ENCODE measurements around the gene UBB. TPM values are rescaled to one million over a fixed set of nuclear protein-coding genes. Genes with fewer than 3 reads are reported as not detected.

The UBB gene
- total and polyA plus RNA-seq, 2 experiments from 2014 or later, result 1,250 to 2,041 TPM

DNA sequence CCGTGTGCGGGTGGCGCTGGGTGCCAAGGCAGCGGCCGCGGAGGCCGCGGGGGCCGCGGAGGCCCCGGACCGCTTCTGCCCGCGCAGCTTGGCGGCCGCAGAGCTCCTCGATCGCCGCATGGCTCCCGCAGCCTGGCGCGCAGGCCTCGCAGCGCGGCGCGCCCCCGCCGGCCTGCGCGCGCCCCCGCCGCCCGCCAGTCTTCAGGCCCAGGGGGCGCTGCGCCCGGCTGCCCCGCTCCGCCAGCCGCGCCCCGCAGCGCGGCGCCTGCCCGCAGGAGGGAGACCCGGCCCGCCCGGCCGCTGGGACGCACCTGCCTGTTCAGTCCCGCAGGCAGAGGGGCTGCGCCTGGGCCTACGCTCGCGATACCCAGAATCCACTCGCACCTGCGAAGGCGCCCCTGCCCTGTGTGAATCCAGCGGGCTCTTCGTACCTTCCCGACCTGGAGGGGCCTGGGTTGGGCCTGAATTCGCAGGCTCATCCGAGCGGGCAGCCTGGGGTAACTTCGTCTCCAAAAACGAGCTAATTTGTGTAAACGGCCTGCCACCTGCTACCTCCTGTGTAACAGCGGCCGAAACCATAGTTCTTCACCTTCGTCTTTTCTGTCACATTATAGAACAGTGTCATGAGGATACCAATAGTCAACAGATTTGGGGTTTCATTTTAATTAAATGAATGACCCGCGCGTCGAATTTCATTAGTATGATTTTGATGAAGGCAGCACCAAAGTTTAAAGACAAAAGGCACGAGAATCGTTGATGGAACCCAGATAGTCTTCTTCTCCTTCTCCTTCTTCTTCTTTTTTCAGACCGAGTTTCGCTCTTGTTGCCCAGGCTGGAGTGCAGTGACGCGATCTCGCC lies 27.3 kb upstream of the UBB start, which contains the start of gene CENPV:
Gene CENPV, minus strand, starts transcription at position 153 of the 858 bp plus-strand sequence. Its CDS starts 33 bp downstream, at position 120.
- H4K20me1 ChIP-seq (ENCODE audit: insufficient read depth, poor library complexity, severe bottlenecking), result peaks cover 3% of the 10 kb centered on the region
- H3K4me3 ChIP-seq, result peak within 1 kb of the TSS; percentile 76
- TF ChIP-seq EZH2 (IDR thresholded peaks at IDR 0.05; ENCODE audit: borderline replicate concordance) (no peak), EZH2phosphoT487 (IDR thresholded peaks at IDR 0.05; ENCODE audit: low read depth, severe bottlenecking, unreplicated experiment) (no peak), CTCF (IDR thresholded peaks at IDR 0.05; ENCODE audit: poor library complexity) (no peak)
- no peaks in the 10 kb centered on the region for H3K36me3 ChIP-seq (replicated peaks; ENCODE audit: insufficient read depth, low read depth)
- H3K79me2 ChIP-seq, result peaks cover 33% of the 10 kb centered on the region
- DNase-seq (ENCODE audit: low spot score), result peak; percentile 85
- no peaks in the 10 kb centered on the region for H3K9me2 ChIP-seq (replicated peaks; ENCODE audit: insufficient read depth)
- no peaks in the 10 kb centered on the region for H3K9me3 ChIP-seq (ENCODE audit: low read depth)
- H2AFZ ChIP-seq, result peak within 1 kb of the TSS; percentile 94
- H3K4me1 ChIP-seq (ENCODE audit: insufficient read depth), result no peaks in the 10 kb centered on the region
- peak within 1 kb of the TSS; percentile 91 for H3K27ac ChIP-seq
- H3K27me3 ChIP-seq, result no peaks in the 10 kb centered on the region
- H3K4me2 ChIP-seq, result peak within 1 kb of the TSS; percentile 90
- WGBS (ENCODE audit: low lambda C conversion rate, missing lambda C conversion rate), result 29% methylated on average over 54 of the region's 83 CpGs

GRCh38 chr17:16354585-16354984 lies 26.3 kb upstream of the UBB start:
- 88% methylated on average over 12 of the region's 14 CpGs for WGBS (ENCODE audit: low lambda C conversion rate, missing lambda C conversion rate)
- H3K79me2 ChIP-seq, result peaks cover 29% of the 10 kb centered on the region
- no peak overlapping the region for H2AFZ ChIP-seq
- H3K4me1 ChIP-seq (ENCODE audit: insufficient read depth), result no peaks in the 10 kb centered on the region
- DNase-seq (ENCODE audit: low spot score), result no peak
- H3K4me3 ChIP-seq, result no peak overlapping the region
- no peaks in the 10 kb centered on the region for H3K36me3 ChIP-seq (replicated peaks; ENCODE audit: insufficient read depth, low read depth)
- H3K4me2 ChIP-seq, result no peak overlapping the region
- peaks cover 3% of the 10 kb centered on the region for H4K20me1 ChIP-seq (ENCODE audit: insufficient read depth, poor library complexity, severe bottlenecking)
- no peaks in the 10 kb centered on the region for H3K27me3 ChIP-seq
- TF ChIP-seq CTCF (IDR thresholded peaks at IDR 0.05; ENCODE audit: poor library complexity) (no peak), EZH2phosphoT487 (IDR thresholded peaks at IDR 0.05; ENCODE audit: low read depth, severe bottlenecking, unreplicated experiment) (no peak)
- H3K9me3 ChIP-seq (ENCODE audit: low read depth), result no peaks in the 10 kb centered on the region
- no peaks in the 10 kb centered on the region for H3K9me2 ChIP-seq (replicated peaks; ENCODE audit: insufficient read depth)
- no peak overlapping the region for H3K27ac ChIP-seq

DNA sequence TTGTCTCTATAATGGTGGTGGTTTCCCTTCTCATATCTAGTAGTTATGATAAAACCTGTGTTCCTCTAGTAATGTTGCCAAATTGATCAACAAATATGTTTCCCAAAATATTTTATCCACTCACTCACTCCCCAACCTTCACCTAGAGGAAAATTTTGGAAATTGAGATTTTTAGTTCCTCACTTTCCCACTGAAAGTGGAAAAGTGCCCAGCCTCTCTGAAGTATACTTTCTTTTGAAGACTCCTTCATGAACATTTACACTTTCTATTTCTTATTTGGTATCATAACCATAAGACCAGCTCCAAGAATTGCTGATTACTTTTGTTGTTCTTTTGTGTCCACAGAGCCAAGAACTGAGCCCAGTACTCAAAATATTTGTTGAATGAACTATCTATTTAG lies 22.5 kb upstream of the UBB start:
- DNase-seq (ENCODE audit: low spot score), result no peak
- Histone ChIP-seq H3K4me2 (no peak overlapping the region), H3K79me2 (no peaks in the 10 kb centered on the region), H3K4me1 (ENCODE audit: insufficient read depth) (no peaks in the 10 kb centered on the region), H3K27ac (no peak overlapping the region), H3K4me3 (no peak overlapping the region), H4K20me1 (ENCODE audit: insufficient read depth, poor library complexity, severe bottlenecking) (no peaks in the 10 kb centered on the region), H2AFZ (no peak overlapping the region), H3K9me2 (replicated peaks; ENCODE audit: insufficient read depth) (no peaks in the 10 kb centered on the region), H3K36me3 (replicated peaks; ENCODE audit: insufficient read depth, low read depth) (no peaks in the 10 kb centered on the region), H3K27me3 (no peaks in the 10 kb centered on the region), H3K9me3 (ENCODE audit: low read depth) (no peaks in the 10 kb centered on the region)
- TF ChIP-seq EZH2phosphoT487 (IDR thresholded peaks at IDR 0.05; ENCODE audit: low read depth, severe bottlenecking, unreplicated experiment), result no peak
- TF ChIP-seq EZH2 (IDR thresholded peaks at IDR 0.05; ENCODE audit: borderline replicate concordance), result no peak
- no peak for TF ChIP-seq CTCF (IDR thresholded peaks at IDR 0.05; ENCODE audit: poor library complexity)

Measured in hepatocyte (in vitro differentiated cells).